EL (cell line): ENCODE data around the gene NME9.

ENCODE experiments used
- DNase-seq: peaks from one replicate; pipeline ENCODE4 v3.0.0-alpha.2; 2016

NME9 gene

GRCh38 chr3:138331143-138331894, 1.7 kb upstream of the NME9 start:
- no peak for DNase-seq

GRCh38 chr3:138329984-138330293, 288 bp upstream of the NME9 start:
- no peak for DNase-seq

GRCh38 chr3:138328341-138328740, 1.3 kb downstream of the NME9 start:
- DNase-seq, result no peak

DNA sequence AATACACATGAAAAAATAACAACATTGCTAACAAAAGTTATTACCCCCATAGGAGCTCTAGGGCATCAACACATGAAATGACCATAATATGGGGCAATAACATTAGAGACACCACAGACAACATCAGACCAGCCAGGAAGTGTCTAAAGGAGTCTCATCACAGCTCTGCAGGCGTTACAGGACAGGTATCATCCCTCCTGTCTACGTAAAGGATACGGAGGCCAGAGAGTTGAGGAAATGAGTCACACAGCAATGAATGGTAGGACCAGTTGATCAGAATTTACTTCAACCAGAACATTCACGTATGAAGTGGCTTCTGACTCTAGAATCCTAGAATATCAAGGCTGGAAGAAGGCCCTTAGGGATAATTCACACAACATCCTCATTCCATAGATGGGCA, 1.8 kb downstream of the NME9 start:
- no peak for DNase-seq

DNA sequence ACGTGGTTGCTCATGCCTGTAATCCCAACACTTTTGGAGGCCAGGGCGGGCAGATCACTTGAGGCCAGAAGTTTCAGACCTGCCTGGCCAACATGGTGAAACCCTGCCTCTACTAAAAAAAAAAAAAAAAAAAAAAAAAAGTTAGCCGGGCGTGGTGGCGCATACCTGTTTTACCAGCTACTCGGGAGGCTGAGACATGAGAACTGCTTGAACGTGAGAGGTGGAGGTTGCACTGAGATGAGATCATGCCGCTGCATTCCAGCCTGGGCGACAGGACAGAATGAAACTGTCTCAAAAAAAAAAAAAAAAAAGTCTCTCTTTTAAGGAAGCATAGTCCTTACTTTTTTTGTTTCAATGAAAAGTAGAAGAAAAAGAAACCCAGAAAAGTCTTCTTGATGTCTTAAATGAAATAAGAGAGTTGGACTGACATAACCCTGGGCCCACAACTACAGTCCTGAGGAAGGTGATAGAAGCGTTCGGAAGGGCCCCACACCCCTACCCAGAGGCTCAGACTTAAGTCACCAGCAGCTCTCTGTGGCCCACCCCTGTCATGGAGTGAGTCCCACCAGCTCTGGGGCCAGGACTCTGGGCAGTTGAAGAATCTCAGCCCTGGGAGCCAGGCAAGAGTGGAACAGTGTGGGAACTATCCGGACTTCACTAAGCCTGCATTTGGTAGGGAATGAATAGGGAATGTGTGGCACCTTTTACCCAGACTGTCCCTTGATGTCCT, 2.6 kb downstream of the NME9 start:
- no peak for DNase-seq

- DNase-seq, result no peak
Measured at GRCh38 chr3:138325990-138326389, 3.7 kb downstream of the NME9 start.

GRCh38 chr3:138323971-138324370, 5.7 kb downstream of the NME9 start:
- DNase-seq, result no peak

DNA sequence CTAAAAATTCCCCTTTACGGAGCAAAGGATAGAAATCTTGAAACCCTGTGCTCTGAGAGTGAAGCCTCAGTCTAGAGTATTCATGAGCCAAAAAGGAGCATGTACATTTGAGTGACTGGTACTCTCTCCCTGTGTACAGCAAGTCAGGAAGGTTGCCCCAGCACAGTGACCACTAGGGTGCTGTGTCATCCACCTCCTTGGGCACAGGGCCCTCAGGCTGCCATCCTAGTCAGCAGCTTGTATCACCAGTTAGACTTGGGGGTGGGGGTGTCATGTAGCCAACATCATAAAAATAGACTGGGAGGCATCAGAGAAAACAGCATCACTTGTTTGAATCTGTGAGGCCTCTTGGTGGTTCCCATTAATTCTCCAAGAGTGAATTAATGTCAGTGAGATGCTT, 12.0 kb downstream of the NME9 start:
- DNase-seq, result no peak

- peak; percentile 23 for DNase-seq
Measured at GRCh38 chr3:138314751-138315150, 14.9 kb downstream of the NME9 start.

GRCh38 chr3:138310494-138310893, 19.2 kb downstream of the NME9 start:
- DNase-seq, result no peak

DNA sequence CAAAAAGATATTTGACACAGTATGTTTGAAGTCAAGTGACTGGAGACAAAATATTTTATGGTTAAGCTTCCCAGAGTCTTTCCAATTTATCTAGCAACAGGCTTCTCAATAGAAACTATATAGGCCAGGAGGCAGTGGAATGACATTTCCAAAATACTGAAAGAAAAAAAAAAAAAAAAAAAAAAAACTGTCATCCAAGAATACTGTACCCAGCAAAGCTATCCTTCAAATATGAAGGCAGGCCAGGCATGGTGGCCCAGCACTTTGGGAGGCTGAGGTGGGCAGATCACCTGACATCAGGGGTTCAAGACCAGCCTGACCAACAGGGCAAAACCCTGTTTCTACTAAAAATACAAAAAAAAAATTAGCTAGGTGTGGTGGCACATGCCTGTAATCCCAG, 20.9 kb downstream of the NME9 start:
- DNase-seq, result no peak

DNA sequence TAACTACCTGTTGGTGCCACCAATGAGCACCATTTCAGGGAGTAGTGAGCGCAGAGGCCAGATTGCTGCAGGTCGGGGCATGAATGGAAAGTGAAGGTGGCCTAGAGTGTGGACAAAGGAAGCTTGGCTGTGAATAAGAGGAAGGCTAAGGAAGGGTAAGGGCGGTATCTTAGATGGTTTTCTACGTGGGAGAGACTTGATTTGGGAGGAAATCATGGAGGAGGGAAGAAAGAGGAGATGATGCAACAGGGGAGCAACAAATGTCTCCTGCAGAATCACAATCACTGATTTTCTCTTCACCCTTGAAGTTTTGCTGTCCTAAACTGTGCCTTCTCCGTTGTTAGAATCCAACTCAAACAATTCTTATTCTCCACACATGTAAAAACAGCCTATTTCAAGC, 21.8 kb downstream of the NME9 start:
- DNase-seq, result no peak

- DNase-seq, result no peak
Measured at GRCh38 chr3:138303474-138303873, 26.2 kb downstream of the NME9 start.

GRCh38 chr3:138300647-138301046, 29.0 kb downstream of the NME9 start:
- DNase-seq, result no peak

DNA sequence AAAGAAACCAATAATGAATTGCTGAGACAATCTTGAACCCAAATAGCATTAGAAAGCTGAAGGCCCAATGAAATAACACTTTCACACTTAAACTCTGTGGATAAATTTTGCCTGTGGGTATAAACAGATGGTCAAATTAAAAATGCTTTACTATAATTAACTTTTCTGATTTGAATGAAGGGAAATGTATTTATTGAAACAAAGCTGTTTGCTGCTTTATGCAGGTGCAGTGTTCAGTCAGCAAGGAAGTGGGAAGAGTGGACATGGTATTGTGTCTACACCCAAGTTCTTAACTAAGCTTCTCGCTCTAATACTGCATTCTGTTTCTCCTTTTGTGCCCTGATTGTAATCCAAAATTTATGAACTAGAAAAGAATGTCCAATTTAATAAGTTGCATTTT, 31.8 kb downstream of the NME9 start:
- no peak for DNase-seq

DNA sequence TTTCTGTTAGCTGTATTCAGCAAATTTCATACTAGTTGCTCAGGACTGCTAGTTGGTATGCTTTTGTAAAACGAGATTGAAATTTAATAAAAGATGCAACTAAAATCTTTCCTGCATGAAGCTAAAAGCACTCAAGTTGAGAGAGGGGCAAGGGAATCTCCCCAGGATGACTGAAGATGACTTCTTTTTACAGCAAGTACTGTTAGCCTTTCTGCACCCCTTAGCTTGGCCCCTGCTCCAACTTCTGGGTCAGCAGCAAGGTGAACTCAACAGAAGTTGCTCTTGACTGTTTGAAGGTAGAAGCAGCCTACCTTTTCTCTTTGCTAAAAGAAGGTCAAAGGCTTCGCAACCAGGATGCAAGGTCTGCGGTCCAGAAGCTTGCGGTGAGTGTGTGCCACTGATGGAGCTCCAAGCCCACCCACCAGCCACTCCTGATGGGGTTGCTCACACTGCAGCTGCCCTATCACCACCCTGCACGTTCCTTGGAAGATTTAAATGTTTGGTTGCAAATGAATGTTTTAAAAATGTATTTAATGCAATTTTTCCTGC, 32.5 kb downstream of the NME9 start:
- no peak for DNase-seq

- no peak for DNase-seq
Measured at GRCh38 chr3:138296639-138297038, 33.0 kb downstream of the NME9 start.

DNA sequence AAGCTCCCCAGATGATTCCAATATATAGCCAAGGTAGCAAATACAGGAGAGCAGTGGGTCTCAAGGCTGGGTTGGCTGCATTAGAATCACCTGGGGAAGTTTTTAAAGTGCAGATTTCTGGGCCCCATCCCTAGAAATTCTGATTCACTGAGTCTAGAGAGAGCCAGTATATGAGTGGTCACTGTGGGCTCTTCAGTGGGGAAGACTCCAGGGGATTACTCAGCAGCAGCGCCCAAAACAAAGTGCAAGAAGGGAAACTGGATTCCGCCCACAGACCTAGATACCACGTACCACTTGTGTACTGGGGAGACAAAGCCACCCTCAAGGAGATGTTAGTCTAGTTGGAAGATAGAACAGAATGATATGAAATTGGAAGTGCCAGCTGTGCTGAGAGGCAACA, 40.0 kb downstream of the NME9 start:
- DNase-seq, result no peak

DNA sequence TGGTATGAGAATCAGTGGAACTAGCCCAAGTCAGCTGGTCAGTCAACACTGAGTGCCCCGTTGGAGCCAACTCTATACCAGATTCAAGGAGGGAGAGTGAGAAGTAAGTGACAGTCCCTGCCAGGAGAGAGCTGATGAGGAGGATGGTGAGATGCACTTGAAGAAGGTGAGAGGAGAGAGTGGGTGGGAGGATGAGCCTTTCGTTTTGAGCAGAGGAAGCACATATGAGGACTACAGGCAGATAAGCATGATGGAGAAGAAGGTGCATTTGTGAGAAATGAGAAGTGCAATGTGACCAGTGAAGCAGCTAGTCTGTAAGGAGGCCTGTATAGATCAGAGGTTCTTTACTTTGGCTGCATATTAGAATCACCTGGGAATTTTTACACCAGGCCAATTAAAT, 40.4 kb downstream of the NME9 start:
- DNase-seq, result no peak

DNA sequence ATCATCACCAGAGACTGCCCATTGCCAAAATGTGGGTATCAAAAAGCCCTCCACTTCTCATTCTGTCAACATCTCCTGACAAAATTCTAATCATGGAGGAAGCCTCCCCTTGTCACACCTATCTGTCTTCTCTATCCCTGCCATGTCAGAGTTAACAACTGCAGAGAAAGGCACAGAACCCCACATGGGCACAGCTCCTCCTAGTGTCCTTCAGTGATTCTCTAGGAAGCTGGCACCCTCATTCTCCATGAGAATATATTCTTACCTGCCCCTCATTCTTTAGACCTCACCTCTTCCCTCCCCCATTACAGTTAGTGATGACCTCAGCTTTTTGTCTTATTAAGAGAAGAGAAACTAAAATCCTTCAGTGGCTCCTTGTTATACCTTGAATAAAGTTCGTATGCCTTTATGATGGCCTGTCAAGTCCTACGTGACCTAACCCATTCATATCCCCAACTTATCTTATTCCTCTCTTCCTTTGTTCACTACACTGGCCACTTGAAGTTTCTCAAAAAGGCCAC, 44.6 kb downstream of the NME9 start:
- DNase-seq, result no peak

DNA sequence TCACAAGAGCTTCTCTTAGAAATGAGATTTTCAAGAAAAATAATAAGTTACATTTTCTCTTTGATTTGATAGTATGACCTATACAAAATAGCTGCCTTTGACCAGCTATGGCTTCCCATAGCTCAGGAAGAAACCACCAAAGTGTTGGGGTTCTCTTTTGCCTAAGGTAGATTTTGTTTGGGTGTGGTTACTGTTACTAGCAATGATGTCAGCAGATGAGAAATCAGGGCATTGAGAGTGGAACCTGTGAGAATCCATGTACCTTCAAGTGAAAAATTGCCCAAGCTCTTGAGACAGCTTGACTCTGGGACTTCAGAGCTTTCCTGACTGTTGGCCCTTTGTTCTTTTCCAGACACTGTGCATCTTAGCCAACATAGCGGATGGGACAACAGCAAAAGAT, 45.6 kb downstream of the NME9 start:
- no peak for DNase-seq

- no peak for DNase-seq
Measured at GRCh38 chr3:138282836-138283235, 46.8 kb downstream of the NME9 start.

DNA sequence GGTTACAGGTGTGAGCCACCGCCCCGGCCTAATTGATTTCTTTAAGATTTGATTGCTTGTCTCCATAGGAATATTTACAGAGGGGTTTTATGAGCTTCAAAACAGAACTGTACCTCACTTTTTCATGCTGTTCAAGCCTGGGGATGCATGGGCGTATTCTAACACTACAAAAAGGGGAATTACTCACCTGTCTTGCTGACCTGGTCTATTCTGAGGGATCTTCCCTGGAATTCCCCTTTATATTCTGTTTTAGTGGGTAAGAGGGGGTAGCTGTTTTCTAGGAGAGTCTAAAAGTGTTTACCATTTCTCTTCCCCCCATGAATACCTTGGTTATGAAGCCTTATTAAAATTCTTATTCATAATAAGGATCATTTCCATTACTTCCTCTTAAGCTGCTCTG, 48.1 kb downstream of the NME9 start:
- no peak for DNase-seq

DNA sequence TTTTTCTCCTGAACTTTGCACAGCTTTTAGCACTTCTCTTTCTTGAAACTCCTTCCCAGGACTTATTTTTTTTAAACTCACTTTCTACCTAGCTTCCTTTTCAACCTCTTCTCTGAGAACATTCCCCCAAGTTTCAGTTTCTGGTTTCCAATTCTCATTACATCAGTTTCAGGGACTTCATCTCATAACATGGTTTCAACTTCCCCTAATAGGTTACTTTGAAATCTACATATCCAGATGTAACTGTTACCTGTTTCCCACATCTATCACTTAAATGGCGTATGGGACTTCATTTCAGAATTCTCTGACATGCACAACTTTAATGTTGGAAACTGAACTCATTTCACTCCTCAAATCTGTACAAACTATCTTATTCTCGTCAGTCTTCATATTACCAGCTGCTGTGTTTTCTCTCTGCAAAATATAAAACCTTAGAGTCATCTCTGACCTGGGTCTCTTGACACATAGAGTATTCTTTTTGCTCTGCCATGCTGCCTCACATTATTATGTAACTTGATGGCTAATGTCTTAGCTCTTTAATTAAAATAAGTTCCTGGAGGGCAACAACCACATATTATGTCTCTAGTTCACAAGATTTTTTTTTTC, 58.4 kb downstream of the NME9 start:
- DNase-seq, result no peak
